A549 (cell line): ENCODE results near the gene TOGARAM2. TPM values are rescaled to one million over a fixed set of nuclear protein-coding genes. Genes with fewer than 3 reads are reported as not detected.

Source experiments
- ATAC-seq, 2 experiments: fragments of 200-7000 bp in 1 of 2; fragments of >200 bp in 1 of 2; cut with Nextera tagmentation in 1 of 2; cut with Tn5 transposase in 1 of 2; 3 replicates each; pipeline versions ENCODE4 v1.8.0 to v1.9.1; 2018 to 2020; ENCODE audit warnings: mild to moderate bottlenecking in 1 of 2, moderate library complexity in 1 of 2
- CTCF ChIA-PET: fragments of 300-600 bp; sonication (Branson Sonifier 250); formaldehyde crosslinking; extraction: SDS; loops from one replicate; lab custom pipeline; 2021; ENCODE audit warnings: antibody characterized with exemption, inconsistent platforms; lab: Yijun Ruan, JAX
- POLR2A ChIA-PET: fragments of 350-600 bp; formaldehyde crosslinking; extraction: SDS; loops from one replicate; lab custom pipeline; 2021; ENCODE audit warnings: antibody characterized with exemption, inconsistent platforms; lab: Yijun Ruan, JAX
- DNase-seq, 2 experiments: peaks; one replicate each; pipeline versions ENCODE4 v3.0.0 to v3.0.0-alpha.2; 2011 to 2016; ENCODE audit warnings: low read depth in 1 of 2, low spot score in 1 of 2
- FAIRE-seq: peaks from 2 replicates; lab custom pipeline; 2011; peaks lifted over from hg19 to GRCh38; lab: Jason Lieb, UNC
- H3K27ac ChIP-seq, 2 experiments: fragments of >200 bp; sonication (Bioruptor Twin); formaldehyde crosslinking; 3 replicates each; pipeline ENCODE4 v1.5.1; 2016 to 2017
- H3K4me1 ChIP-seq: fragments of >200 bp; sonication (Bioruptor Twin); formaldehyde crosslinking; 3 replicates; pipeline ENCODE4 v1.6.1; 2016
- H3K4me2 ChIP-seq: fragments of >200 bp; sonication (Bioruptor Twin); formaldehyde crosslinking; 3 replicates; pipeline ENCODE4 v1.6.1; 2016
- H3K4me3 ChIP-seq: fragments of >200 bp; sonication (Bioruptor Twin); formaldehyde crosslinking; 3 replicates; pipeline ENCODE4 v1.5.1; 2016
- H3K9me3 ChIP-seq: fragments of >200 bp; sonication (Bioruptor Twin); formaldehyde crosslinking; 3 replicates; pipeline ENCODE4 v1.6.1; 2016
- ATOH8 ChIP-seq: fragments of 250-450 bp; sonication (Bioruptor Pico); IDR thresholded peaks from 2 replicates; pipeline ENCODE4 v1.5.0; 2020; ENCODE audit warnings: low read depth, mild to moderate bottlenecking, moderate library complexity
- CBX2 ChIP-seq: fragments of 200-600 bp; sonication (generic); IDR thresholded peaks from 2 replicates; pipeline ENCODE4 v1.6.1; 2016; ENCODE audit warnings: low read depth, mild to moderate bottlenecking, borderline replicate concordance
- E2F6 ChIP-seq: IDR thresholded peaks from 2 replicates; pipeline ENCODE4 v1.6.1; 2012; ENCODE audit warnings: low read depth, borderline replicate concordance
- EHF ChIP-seq: fragments of 250-450 bp; sonication (Bioruptor Pico); IDR thresholded peaks from 2 replicates; pipeline ENCODE4 v1.5.0; 2020; ENCODE audit warnings: mild to moderate bottlenecking
- EHMT2 ChIP-seq: fragments of 200-600 bp; sonication (generic); IDR thresholded peaks from 2 replicates; pipeline ENCODE4 v1.6.1; 2016; ENCODE audit warnings: antibody characterized with exemption, low read depth, mild to moderate bottlenecking, moderate library complexity
- EP300 ChIP-seq, 2 experiments: fragments of >200 bp; sonication (Bioruptor Twin); formaldehyde crosslinking; IDR thresholded peaks; 2 replicates in 1 of 2; 3 replicates in 1 of 2; pipeline ENCODE4 v1.6.1; 2016 to 2017
- FOSB ChIP-seq: fragments of 250-450 bp; sonication (Bioruptor Pico); IDR thresholded peaks from 2 replicates; pipeline ENCODE4 v1.5.0; 2020; ENCODE audit warnings: mild to moderate bottlenecking, moderate library complexity
- FOSL2 ChIP-seq, 2 experiments: fragments of 450-650 bp in 1 of 2; fragments of >200 bp in 1 of 2; sonication (Bioruptor Twin) in 1 of 2; formaldehyde crosslinking; IDR thresholded peaks; 2 replicates each; pipeline versions ENCODE4 v1.5.0 to v1.6.1; 2016 to 2020; ENCODE audit warnings: mild to moderate bottlenecking in 1 of 2, moderate library complexity in 1 of 2
- FOXS1 ChIP-seq: fragments of 250-450 bp; sonication (Bioruptor Pico); IDR thresholded peaks from 2 replicates; pipeline ENCODE4 v1.5.0; 2020; ENCODE audit warnings: mild to moderate bottlenecking, moderate library complexity
- HDAC2 ChIP-seq: fragments of 200-600 bp; sonication (generic); IDR thresholded peaks from 2 replicates; pipeline ENCODE4 v1.6.1; 2016
- HES2 ChIP-seq: fragments of >200 bp; sonication (Bioruptor Twin); formaldehyde crosslinking; IDR thresholded peaks from 2 replicates; pipeline ENCODE4 v1.6.1; 2016
- HEYL ChIP-seq: fragments of 250-450 bp; sonication (Bioruptor Pico); IDR thresholded peaks from 2 replicates; pipeline ENCODE4 v1.8.0; 2021; ENCODE audit warnings: mild to moderate bottlenecking, moderate library complexity
- HMGXB4 ChIP-seq: fragments of 250-450 bp; sonication (Bioruptor Pico); IDR thresholded peaks from 2 replicates; pipeline ENCODE4 v1.5.0; 2021; ENCODE audit warnings: mild to moderate bottlenecking, moderate library complexity, borderline replicate concordance
- HOXB5 ChIP-seq: fragments of 250-450 bp; sonication (Bioruptor Pico); IDR thresholded peaks from 2 replicates; pipeline ENCODE4 v1.5.0; 2020; ENCODE audit warnings: mild to moderate bottlenecking, moderate library complexity
- KDM1A ChIP-seq: fragments of 200-600 bp; sonication (generic); IDR thresholded peaks from 2 replicates; pipeline ENCODE4 v1.6.1; 2016; ENCODE audit warnings: low read depth, mild to moderate bottlenecking
- KDM5A ChIP-seq: fragments of 200-600 bp; sonication (generic); IDR thresholded peaks from 2 replicates; pipeline ENCODE4 v1.6.1; 2016; ENCODE audit warnings: antibody characterized with exemption, mild to moderate bottlenecking
- NR3C1 ChIP-seq: fragments of >200 bp; sonication (Bioruptor Twin); formaldehyde crosslinking; IDR thresholded peaks from 3 replicates; pipeline ENCODE4 v1.6.1; 2017
- RAD21 ChIP-seq, 2 experiments: fragments of >200 bp in 1 of 2; sonication (Bioruptor Twin) in 1 of 2; formaldehyde crosslinking in 1 of 2; IDR thresholded peaks in 1 of 2; conservative IDR thresholded peaks in 1 of 2; 2 replicates in 1 of 2; 3 replicates in 1 of 2; pipeline ENCODE4 v1.6.1; 2012 to 2018; ENCODE audit warnings: inconsistent platforms in 1 of 2
- RNF2 ChIP-seq: fragments of 200-600 bp; sonication (generic); IDR thresholded peaks from 2 replicates; pipeline ENCODE4 v1.6.1; 2016; ENCODE audit warnings: low read depth, mild to moderate bottlenecking, antibody characterized with exemption, moderate library complexity, borderline replicate concordance
- SMC3 ChIP-seq: fragments of >200 bp; sonication (Bioruptor Twin); formaldehyde crosslinking; IDR thresholded peaks from 3 replicates; pipeline ENCODE4 v1.6.1; 2018; ENCODE audit warnings: inconsistent platforms
- SREBF2 ChIP-seq: fragments of 450-650 bp; IDR thresholded peaks from 2 replicates; pipeline ENCODE4 v1.6.1; 2014; ENCODE audit warnings: mild to moderate bottlenecking, moderate library complexity
- TFCP2L1 ChIP-seq: fragments of 250-450 bp; sonication (Bioruptor Pico); IDR thresholded peaks from 2 replicates; pipeline ENCODE4 v1.5.0; 2021; ENCODE audit warnings: mild to moderate bottlenecking
- TP53 ChIP-seq: fragments of 250-450 bp; sonication (Bioruptor Pico); IDR thresholded peaks from 2 replicates; pipeline ENCODE4 v1.5.0; 2021; ENCODE audit warnings: mild to moderate bottlenecking, moderate library complexity
- USF2 ChIP-seq: fragments of 450-650 bp; IDR thresholded peaks from 2 replicates; pipeline ENCODE4 v1.6.1; 2014; ENCODE audit warnings: antibody characterized with exemption
- ZSCAN20 ChIP-seq: fragments of 250-450 bp; sonication (Bioruptor Pico); IDR thresholded peaks from 2 replicates; pipeline ENCODE4 v1.8.0; 2022; ENCODE audit warnings: mild to moderate bottlenecking, moderate library complexity
- WGBS: methylation state at CpG from one replicate; pipeline ENCODE4 v1.1.6; 2017; ENCODE audit errors: missing lambda C conversion rate; 5-methylcytosine and 5-hydroxymethylcytosine counted together
- polyA plus RNA-seq, 4 experiments: library from polyadenylated mRNA; depleted of rRNA in 3 of 4; stranded (reverse); fragments of >200 nt; fragmentation: RNase III in 1 of 4; extraction: RNeasy Plus Mini Kit Qiagen cat#74134 plus additional on column Dnase treatment in 1 of 4; gene quantifications; 2 replicates in 3 of 4; 3 replicates in 1 of 4; pipeline ENCODE4 v1.2.3, GENCODE V29; 2011 to 2017

The TOGARAM2 gene
- polyA plus RNA-seq, 2 of the 4 experiments (the other 2 are of a cell fraction) = 0.14 to 0.35 TPM

GRCh38 chr2:29006980-29007301, 25.8 kb downstream of the TOGARAM2 start (continued):
- TF ChIP-seq ZSCAN20 = no peak
- TF ChIP-seq KDM5A = no peak
- no peak for TF ChIP-seq FOSB (CRISPR knock-in tag)
- no peak for TF ChIP-seq HES2

GRCh38 chr2:29009270-29009669, 28.2 kb downstream of the TOGARAM2 start:
- DNase-seq (no peak), ATAC-seq (no peak), FAIRE-seq (no peak)
- H3K9me3 ChIP-seq = no peaks in the 10 kb centered on the region
- H3K27ac ChIP-seq = no peak overlapping the region
- ChIA-PET POLR2A (no interaction called here), CTCF (no interaction called here)
- H3K4me3 ChIP-seq = no peak overlapping the region
- WGBS = 76% methylated on average over 6 of the region's 9 CpGs
- H3K4me1 ChIP-seq = no peaks in the 10 kb centered on the region
- no peak overlapping the region for H3K4me2 ChIP-seq
- TF ChIP-seq TP53 (CRISPR knock-in tag) (no peak), KDM5A (no peak), TFCP2L1 (CRISPR knock-in tag) (no peak), E2F6 (no peak)
- TF ChIP-seq, all 56 proteins: peak for 0

GRCh38 chr2:29009711-29010677, 28.9 kb downstream of the TOGARAM2 start:
- POLR2A ChIA-PET = no interaction called here
- no peak overlapping the region for H3K4me3 ChIP-seq
- H3K4me2 ChIP-seq = no peak overlapping the region
- no peak overlapping the region for H3K27ac ChIP-seq
- ATAC-seq = no peak
- TF ChIP-seq CBX2 = no peak
- no peak for TF ChIP-seq EP300 (IDR thresholded peaks at IDR 0.05)
- no peak for TF ChIP-seq FOSB (CRISPR knock-in tag)
- TF ChIP-seq HEYL (CRISPR knock-in tag) = no peak
- no peak for TF ChIP-seq FOXS1 (CRISPR knock-in tag)
- no peak for TF ChIP-seq KDM1A
- no peak for TF ChIP-seq HDAC2
- TF ChIP-seq NR3C1 = no peak
- no peak for TF ChIP-seq SMC3
- TF ChIP-seq EHMT2 = no peak
- TF ChIP-seq EHF (CRISPR knock-in tag) = no peak
- no peak for TF ChIP-seq USF2
- no peak for TF ChIP-seq RAD21 (conservative IDR thresholded peaks at IDR 0.05 in 1 of 2, IDR thresholded peaks at IDR 0.05 in 1 of 2)
- TF ChIP-seq SREBF2 = no peak
- TF ChIP-seq HMGXB4 = no peak
- no peak for TF ChIP-seq ATOH8 (CRISPR knock-in tag)
- no peak for TF ChIP-seq RNF2
- TF ChIP-seq HOXB5 = no peak
- no peak for TF ChIP-seq FOSL2 (IDR thresholded peaks at IDR 0.05)
- no peak for TF ChIP-seq FOSL2 (CRISPR knock-in tag; IDR thresholded peaks at IDR 0.05)
- H3K9me3 ChIP-seq = no peaks in the 10 kb centered on the region
- 81% methylated on average over 20 of the region's 26 CpGs for WGBS
- CTCF ChIA-PET = interaction anchor here (0.9 to 1.7 kb wide), 5 partner anchors 10 to 52 kb away, joined by 3 to 4 read pairs (median 4); no protein-coding TSS in a partner anchor
- no peak for FAIRE-seq
- no peaks in the 10 kb centered on the region for H3K4me1 ChIP-seq
- no peak for DNase-seq
